ENCODE results near the gene EVI5.

GRCh38 chr1:92538048-92538412 is 246.9 kb downstream of the EVI5 start:
- TF ChIP-seq FOXM1 (IDR thresholded peaks at IDR 0.05; ENCODE audit: borderline replicate concordance): no peak
- TF ChIP-seq SP1 (IDR thresholded peaks at IDR 0.05): no peak

Measured in HEK293T (cell line).